Sigmoid colon (tissue), 4 donors: ENCODE data around the gene C6orf141.

Source experiments
- CTCF ChIP-seq, 4 experiments: fragments of 450-650 bp in 3 of 4; fragments of 200-600 bp in 1 of 4; IDR thresholded peaks; one replicate each; pipeline ENCODE4 v1.5.1; 2016 to 2019; ENCODE audit warnings: antibody characterized with exemption in 4 of 4, mild to moderate bottlenecking in 3 of 4, moderate library complexity in 2 of 4
- EP300 ChIP-seq, 4 donors: sonication (generic); formaldehyde crosslinking; IDR thresholded peaks; one replicate each; pipeline ENCODE4 v1.6.1; 2017; ENCODE audit warnings: antibody characterized with exemption in 4 of 4
- POLR2A ChIP-seq, 2 donors: fragments of 450-650 bp; IDR thresholded peaks; one replicate each; pipeline ENCODE4 v1.6.1; 2016; ENCODE audit warnings: antibody characterized with exemption in 2 of 2, mild to moderate bottlenecking in 2 of 2, moderate library complexity in 2 of 2
- POLR2AphosphoS5 ChIP-seq, 4 donors: sonication (generic); formaldehyde crosslinking; IDR thresholded peaks; one replicate each; pipeline ENCODE4 v1.6.1; 2017; ENCODE audit warnings: antibody characterized with exemption in 4 of 4

DNA sequence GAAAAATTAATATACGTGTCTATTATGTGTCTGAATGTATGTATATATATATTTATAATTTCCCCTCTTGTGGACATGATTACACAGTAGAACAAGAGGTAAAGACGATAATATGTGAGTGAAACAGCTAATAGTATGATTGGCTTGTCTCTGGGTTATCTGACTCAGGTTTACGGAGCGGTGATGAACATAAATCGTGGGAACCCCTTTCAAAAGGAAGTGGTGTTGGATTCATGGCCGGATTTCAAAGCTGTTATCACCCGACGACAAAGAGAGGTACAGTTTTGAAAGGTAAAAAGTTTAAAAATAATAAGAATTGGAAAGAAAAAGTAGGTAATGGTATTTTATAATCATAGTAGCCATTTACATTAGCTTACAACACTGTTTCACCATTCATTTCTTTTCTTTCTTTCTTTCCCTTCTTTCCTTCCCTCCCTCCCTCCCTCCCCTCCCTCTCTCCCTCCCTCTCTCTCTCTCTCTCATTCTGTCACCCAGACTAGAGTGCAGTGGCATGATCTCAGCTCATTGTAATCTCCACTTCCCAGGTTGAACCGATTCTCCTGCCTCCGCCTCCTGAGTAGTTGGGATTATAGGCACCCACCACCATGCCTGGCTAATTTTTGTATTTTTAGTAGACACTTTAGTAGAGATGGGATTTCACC is 34.9 kb upstream of the C6orf141 start:
- no peak for TF ChIP-seq POLR2A (IDR thresholded peaks at IDR 0.05)
- no peak for TF ChIP-seq CTCF (IDR thresholded peaks at IDR 0.05)
- no peak for TF ChIP-seq EP300 (IDR thresholded peaks at IDR 0.05)
- TF ChIP-seq POLR2AphosphoS5 (IDR thresholded peaks at IDR 0.05) = no peak
